Smooth muscle cell of bladder (primary cell): ENCODE data around the gene MID2. TPM values are rescaled to one million over a fixed set of nuclear protein-coding genes. Genes with fewer than 3 reads are reported as not detected.

ENCODE experiments used
- total RNA-seq: library from RNA; depleted of rRNA; stranded (reverse); fragments of >200 nt; gene quantifications from 2 replicates; pipeline ENCODE4 v1.2.3, GENCODE V29; 2014

Gene MID2, protein sequence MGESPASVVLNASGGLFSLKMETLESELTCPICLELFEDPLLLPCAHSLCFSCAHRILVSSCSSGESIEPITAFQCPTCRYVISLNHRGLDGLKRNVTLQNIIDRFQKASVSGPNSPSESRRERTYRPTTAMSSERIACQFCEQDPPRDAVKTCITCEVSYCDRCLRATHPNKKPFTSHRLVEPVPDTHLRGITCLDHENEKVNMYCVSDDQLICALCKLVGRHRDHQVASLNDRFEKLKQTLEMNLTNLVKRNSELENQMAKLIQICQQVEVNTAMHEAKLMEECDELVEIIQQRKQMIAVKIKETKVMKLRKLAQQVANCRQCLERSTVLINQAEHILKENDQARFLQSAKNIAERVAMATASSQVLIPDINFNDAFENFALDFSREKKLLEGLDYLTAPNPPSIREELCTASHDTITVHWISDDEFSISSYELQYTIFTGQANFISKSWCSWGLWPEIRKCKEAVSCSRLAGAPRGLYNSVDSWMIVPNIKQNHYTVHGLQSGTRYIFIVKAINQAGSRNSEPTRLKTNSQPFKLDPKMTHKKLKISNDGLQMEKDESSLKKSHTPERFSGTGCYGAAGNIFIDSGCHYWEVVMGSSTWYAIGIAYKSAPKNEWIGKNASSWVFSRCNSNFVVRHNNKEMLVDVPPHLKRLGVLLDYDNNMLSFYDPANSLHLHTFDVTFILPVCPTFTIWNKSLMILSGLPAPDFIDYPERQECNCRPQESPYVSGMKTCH
- total RNA-seq, result 13.1 and 17.5 TPM in 2 replicates

DNA sequence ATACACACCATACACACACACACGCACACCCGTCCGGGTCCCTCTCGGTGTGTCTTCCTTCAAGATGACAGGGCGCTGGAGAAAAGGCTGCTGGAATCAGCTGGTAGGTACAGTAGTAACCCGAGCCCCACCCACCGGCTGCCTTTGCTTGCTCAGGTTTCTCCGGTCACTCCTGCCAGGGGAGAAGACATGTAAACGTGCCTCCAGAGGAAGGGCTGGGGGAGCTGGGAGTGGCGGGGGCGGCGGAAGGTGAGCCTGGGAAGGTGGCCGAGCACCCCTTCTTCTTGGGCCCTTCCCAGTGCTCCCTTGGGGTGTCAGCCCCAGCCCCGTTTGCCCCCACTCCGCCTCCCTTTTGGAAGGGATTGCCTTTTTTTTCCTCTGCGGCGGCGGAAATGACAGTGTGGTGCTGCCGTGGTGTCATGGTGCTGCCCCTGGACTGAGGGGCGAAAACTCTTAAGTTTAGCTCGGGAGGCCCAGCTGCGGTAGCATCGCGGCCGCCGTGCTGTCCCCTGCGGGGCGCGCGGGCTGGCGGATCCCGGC lies at the start of gene MID2:
Gene MID2 (plus strand): TSS at position 169 of the 540 bp plus-strand sequence. CDS start 561 bp downstream, outside the sequence.

DNA sequence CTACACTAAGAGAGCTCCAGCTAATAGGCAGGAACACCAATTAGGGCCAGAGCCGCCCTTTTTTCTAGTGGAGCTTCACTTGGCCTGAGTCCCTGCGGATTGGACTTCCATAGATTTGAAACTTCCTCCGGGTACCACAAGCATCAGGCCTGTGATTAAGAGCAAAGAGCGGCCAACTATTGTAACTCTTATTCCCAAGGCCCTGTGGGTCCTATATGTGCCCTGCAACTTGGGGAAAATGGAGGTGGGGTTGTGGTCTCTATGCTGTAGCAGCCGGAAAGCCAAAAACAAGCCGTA lies 48.2 kb upstream of the MID2 start, which contains the start of gene NCBP2L:
Gene NCBP2L (plus strand): TSS at position 198 of the 297 bp plus-strand sequence. CDS start 16,488 bp downstream, outside the sequence.

Other genes starting within 250 kb of the MID2 start
- gene PRPS1, start 197.4 kb upstream of the MID2 start, total RNA-seq, result 34.6 and 44.4 TPM in 2 replicates
- gene TSC22D3, start 50.1 kb upstream of the MID2 start, total RNA-seq, result 29.6 and 29.7 TPM in 2 replicates
- not detected in 2 replicates for gene NCBP2L, start 48.1 kb upstream of the MID2 start, total RNA-seq
- gene TEX13B, start 156.5 kb downstream of the MID2 start, total RNA-seq, result not detected in 2 replicates
- gene VSIG1, start 219.2 kb downstream of the MID2 start, total RNA-seq, result under 0.01 TPM in 1 of 2 replicates, not detected in the other